GM12878 (cell line): ENCODE results near the gene KCNN3.

Source experiments
- BCL11A ChIP-seq: IDR thresholded peaks from 2 replicates; pipeline ENCODE4 v1.6.1; 2011; ENCODE audit warnings: low read depth, low read length
- CTCF ChIP-seq, 3 experiments: IDR thresholded peaks in 2 of 3; conservative IDR thresholded peaks in 1 of 3; 2 replicates each; pipeline ENCODE4 v1.5.1; 2011; ENCODE audit warnings: low read depth in 3 of 3, low read length in 3 of 3, mild to moderate bottlenecking in 3 of 3, control low read depth in 2 of 3, moderate library complexity in 2 of 3, inconsistent platforms in 1 of 3, mixed read lengths in 1 of 3; ENCODE audit not compliant: control insufficient read depth in 2 of 3, insufficient read depth in 1 of 3; ENCODE audit errors: extremely low read depth in 1 of 3
- POLR2AphosphoS5 ChIP-seq: IDR thresholded peaks from 2 replicates; pipeline ENCODE4 v1.6.1; 2011; ENCODE audit warnings: mild to moderate bottlenecking, low read length, inconsistent platforms

GRCh38 chr1:154777154-154777553 lies 92.9 kb downstream of the KCNN3 start:
- TF ChIP-seq CTCF (IDR thresholded peaks at IDR 0.05 in 2 of 3, conservative IDR thresholded peaks at IDR 0.05 in 1 of 3; ENCODE audit: control insufficient read depth in 2 of 3, extremely low read depth in 1 of 3, insufficient read depth in 1 of 3, low read depth in 3 of 3, low read length in 3 of 3) (no peak), POLR2AphosphoS5 (no peak), BCL11A (no peak)
